ENCODE data around the gene SKI.

Gene SKI

DNA sequence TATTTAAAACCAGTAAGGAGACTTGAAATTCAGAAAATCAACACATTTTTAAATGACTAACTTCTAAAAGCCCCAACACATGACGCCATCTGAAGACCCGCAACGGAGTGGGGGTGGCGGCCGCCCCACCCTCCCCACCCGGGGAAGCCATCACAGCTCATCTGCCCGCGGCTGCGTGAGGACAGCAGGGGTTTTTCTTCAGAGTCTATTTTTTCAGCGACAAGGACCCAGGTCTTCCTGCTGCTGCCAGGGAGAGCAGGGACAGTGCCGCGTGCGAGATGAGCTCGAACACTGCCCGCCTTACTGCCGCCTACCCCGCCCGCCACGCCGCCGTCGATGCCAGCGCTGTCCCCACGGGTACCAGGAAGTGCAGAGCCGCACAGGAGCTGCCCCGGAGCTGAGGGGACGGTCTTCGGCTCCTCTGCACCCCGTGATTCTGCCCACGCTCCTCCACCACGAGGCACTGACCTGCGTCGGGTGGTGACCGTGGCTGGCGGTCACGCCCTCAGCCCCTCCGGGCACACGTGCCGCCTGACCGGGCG lies 79.0 kb downstream of the SKI start:
- no peaks in the 10 kb centered on the region for H3K27me3 ChIP-seq (ENCODE audit: insufficient read depth, low read length)
- no peaks in the 10 kb centered on the region for H3F3A ChIP-seq (ENCODE audit: insufficient read depth, low read length)
- H3K4me2 ChIP-seq (ENCODE audit: low read length) = no peak overlapping the region
- H3K36me3 ChIP-seq (ENCODE audit: insufficient read depth, low read length) = no peaks in the 10 kb centered on the region
- no peaks in the 10 kb centered on the region for H3K9me3 ChIP-seq (ENCODE audit: low read length)
- no peak overlapping the region for H2AFZ ChIP-seq (ENCODE audit: low read length)
- H3K9me2 ChIP-seq (ENCODE audit: low read depth, low read length) = no peaks in the 10 kb centered on the region
- no peaks in the 10 kb centered on the region for H3K79me2 ChIP-seq (ENCODE audit: insufficient read depth, low read length)
- no peak overlapping the region for H3K9ac ChIP-seq (ENCODE audit: low read length)
- H3K4me1 ChIP-seq (ENCODE audit: insufficient read depth, low read length, severe bottlenecking) = no peaks in the 10 kb centered on the region
- no peak for TF ChIP-seq EZH2 (IDR thresholded peaks at IDR 0.05; ENCODE audit: borderline replicate concordance, low read length)
- TF ChIP-seq, protein P1, sequence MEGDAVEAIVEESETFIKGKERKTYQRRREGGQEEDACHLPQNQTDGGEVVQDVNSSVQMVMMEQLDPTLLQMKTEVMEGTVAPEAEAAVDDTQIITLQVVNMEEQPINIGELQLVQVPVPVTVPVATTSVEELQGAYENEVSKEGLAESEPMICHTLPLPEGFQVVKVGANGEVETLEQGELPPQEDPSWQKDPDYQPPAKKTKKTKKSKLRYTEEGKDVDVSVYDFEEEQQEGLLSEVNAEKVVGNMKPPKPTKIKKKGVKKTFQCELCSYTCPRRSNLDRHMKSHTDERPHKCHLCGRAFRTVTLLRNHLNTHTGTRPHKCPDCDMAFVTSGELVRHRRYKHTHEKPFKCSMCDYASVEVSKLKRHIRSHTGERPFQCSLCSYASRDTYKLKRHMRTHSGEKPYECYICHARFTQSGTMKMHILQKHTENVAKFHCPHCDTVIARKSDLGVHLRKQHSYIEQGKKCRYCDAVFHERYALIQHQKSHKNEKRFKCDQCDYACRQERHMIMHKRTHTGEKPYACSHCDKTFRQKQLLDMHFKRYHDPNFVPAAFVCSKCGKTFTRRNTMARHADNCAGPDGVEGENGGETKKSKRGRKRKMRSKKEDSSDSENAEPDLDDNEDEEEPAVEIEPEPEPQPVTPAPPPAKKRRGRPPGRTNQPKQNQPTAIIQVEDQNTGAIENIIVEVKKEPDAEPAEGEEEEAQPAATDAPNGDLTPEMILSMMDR (IDR thresholded peaks at IDR 0.05; ENCODE audit: low read length) = no peak
- H3K27ac ChIP-seq (ENCODE audit: low read depth, low read length, poor library complexity, severe bottlenecking) = no peak overlapping the region
- no peaks in the 10 kb centered on the region for H4K20me1 ChIP-seq (ENCODE audit: insufficient read depth, low read length)
- no peak overlapping the region for H3K4me3 ChIP-seq (ENCODE audit: low read depth, low read length, poor library complexity, severe bottlenecking)

DNA sequence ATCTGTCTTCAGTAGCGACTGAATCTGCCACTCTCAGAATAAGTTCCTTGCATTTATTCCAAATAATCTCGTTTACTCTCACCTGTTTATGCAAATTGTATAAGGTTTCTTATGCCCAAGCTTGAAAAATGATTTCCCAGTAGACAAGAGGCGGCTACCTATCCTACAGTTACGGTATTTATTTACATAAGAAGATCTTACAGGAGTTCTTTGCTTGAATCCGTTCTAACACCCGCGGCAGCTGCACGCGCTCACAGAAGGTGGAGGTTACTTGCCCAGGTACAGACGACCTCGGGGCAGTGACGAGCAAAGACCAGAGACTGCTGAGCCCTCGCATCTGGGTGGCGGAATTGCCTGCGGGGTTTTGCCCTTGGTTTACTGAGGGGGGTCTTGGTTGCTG lies 79.9 kb downstream of the SKI start:
- Histone ChIP-seq H3K36me3 (ENCODE audit: insufficient read depth, low read length) (no peaks in the 10 kb centered on the region), H3K9ac (ENCODE audit: low read length) (no peak overlapping the region), H2AFZ (ENCODE audit: low read length) (no peak overlapping the region), H3K9me2 (ENCODE audit: low read depth, low read length) (no peaks in the 10 kb centered on the region), H3K9me3 (ENCODE audit: low read length) (no peaks in the 10 kb centered on the region), H3F3A (ENCODE audit: insufficient read depth, low read length) (no peaks in the 10 kb centered on the region), H3K4me3 (ENCODE audit: low read depth, low read length, poor library complexity, severe bottlenecking) (no peak overlapping the region), H3K27ac (ENCODE audit: low read depth, low read length, poor library complexity, severe bottlenecking) (no peak overlapping the region), H4K20me1 (ENCODE audit: insufficient read depth, low read length) (no peaks in the 10 kb centered on the region), H3K27me3 (ENCODE audit: insufficient read depth, low read length) (no peaks in the 10 kb centered on the region), H3K4me1 (ENCODE audit: insufficient read depth, low read length, severe bottlenecking) (no peaks in the 10 kb centered on the region), H3K79me2 (ENCODE audit: insufficient read depth, low read length) (no peaks in the 10 kb centered on the region), H3K4me2 (ENCODE audit: low read length) (no peak overlapping the region)
- TF ChIP-seq, protein P1 (IDR thresholded peaks at IDR 0.05; ENCODE audit: low read length) = no peak
- no peak for TF ChIP-seq EZH2 (IDR thresholded peaks at IDR 0.05; ENCODE audit: borderline replicate concordance, low read length)

DNA sequence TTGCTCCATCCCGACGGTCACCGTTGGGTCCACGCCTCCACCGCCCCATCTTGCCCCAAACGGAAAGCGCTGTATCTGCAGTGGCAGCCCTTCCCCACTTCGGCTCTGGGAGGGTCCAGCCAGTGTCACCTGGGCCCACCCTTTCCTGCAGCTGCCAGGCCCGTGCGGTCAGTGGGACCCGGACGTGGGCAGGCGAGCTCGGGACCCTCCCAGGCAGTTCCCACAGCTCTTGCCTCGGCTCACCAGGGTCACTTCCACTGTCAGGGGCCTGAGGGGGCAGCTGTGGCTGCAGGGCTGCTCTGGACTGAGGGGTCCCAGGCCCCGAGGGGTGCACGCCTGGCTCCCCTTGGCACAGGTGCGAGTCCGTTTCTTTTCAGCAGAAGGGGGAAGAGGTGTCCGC lies 80.7 kb downstream of the SKI start:
- H3K9ac ChIP-seq (ENCODE audit: low read length) = no peak overlapping the region
- H4K20me1 ChIP-seq (ENCODE audit: insufficient read depth, low read length) = no peaks in the 10 kb centered on the region
- no peaks in the 10 kb centered on the region for H3K9me2 ChIP-seq (ENCODE audit: low read depth, low read length)
- H3K79me2 ChIP-seq (ENCODE audit: insufficient read depth, low read length) = no peaks in the 10 kb centered on the region
- H3K4me2 ChIP-seq (ENCODE audit: low read length) = no peak overlapping the region
- TF ChIP-seq EZH2 (IDR thresholded peaks at IDR 0.05; ENCODE audit: borderline replicate concordance, low read length) = no peak
- TF ChIP-seq, protein P1 (IDR thresholded peaks at IDR 0.05; ENCODE audit: low read length) = no peak
- H3K36me3 ChIP-seq (ENCODE audit: insufficient read depth, low read length) = no peaks in the 10 kb centered on the region
- no peak overlapping the region for H2AFZ ChIP-seq (ENCODE audit: low read length)
- no peaks in the 10 kb centered on the region for H3F3A ChIP-seq (ENCODE audit: insufficient read depth, low read length)
- no peak overlapping the region for H3K27ac ChIP-seq (ENCODE audit: low read depth, low read length, poor library complexity, severe bottlenecking)
- no peaks in the 10 kb centered on the region for H3K27me3 ChIP-seq (ENCODE audit: insufficient read depth, low read length)
- H3K9me3 ChIP-seq (ENCODE audit: low read length) = no peaks in the 10 kb centered on the region
- H3K4me3 ChIP-seq (ENCODE audit: low read depth, low read length, poor library complexity, severe bottlenecking) = no peak overlapping the region
- H3K4me1 ChIP-seq (ENCODE audit: insufficient read depth, low read length, severe bottlenecking) = no peaks in the 10 kb centered on the region

All from OCI-LY1 (cell line).